ENCODE results near the gene LIX1L.

DNA sequence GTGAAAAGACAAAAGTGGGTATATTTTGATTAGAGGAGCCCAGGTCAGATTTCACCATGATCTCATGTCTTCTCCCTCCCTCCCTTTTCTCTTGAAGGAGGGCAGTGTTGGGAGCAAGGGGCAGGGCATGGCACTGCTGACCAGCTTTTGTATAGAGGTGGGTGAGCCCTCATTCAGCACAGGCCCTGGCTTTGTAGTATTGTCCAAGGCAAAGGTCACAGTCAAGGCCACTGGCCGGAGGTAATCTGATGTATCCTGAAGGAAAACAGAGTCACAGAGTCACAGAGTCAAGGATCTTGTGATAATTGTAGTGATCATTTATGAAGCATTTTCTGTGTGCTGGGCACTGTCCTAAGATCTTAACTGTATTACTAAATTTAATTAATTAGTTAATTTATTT is 59.8 kb downstream of the LIX1L start:
- TF ChIP-seq, protein P1, sequence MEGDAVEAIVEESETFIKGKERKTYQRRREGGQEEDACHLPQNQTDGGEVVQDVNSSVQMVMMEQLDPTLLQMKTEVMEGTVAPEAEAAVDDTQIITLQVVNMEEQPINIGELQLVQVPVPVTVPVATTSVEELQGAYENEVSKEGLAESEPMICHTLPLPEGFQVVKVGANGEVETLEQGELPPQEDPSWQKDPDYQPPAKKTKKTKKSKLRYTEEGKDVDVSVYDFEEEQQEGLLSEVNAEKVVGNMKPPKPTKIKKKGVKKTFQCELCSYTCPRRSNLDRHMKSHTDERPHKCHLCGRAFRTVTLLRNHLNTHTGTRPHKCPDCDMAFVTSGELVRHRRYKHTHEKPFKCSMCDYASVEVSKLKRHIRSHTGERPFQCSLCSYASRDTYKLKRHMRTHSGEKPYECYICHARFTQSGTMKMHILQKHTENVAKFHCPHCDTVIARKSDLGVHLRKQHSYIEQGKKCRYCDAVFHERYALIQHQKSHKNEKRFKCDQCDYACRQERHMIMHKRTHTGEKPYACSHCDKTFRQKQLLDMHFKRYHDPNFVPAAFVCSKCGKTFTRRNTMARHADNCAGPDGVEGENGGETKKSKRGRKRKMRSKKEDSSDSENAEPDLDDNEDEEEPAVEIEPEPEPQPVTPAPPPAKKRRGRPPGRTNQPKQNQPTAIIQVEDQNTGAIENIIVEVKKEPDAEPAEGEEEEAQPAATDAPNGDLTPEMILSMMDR (optimal IDR thresholded peaks at IDR 0.05 in 1 of 3, IDR thresholded peaks at IDR 0.05 in 1 of 3, conservative IDR thresholded peaks at IDR 0.05 in 1 of 3; ENCODE audit: extremely low read depth in 1 of 3, insufficient read depth in 2 of 3, low read length in 3 of 3): no peak
- TF ChIP-seq EZH2 (IDR thresholded peaks at IDR 0.05; ENCODE audit: low read length): no peak
